HAP-1 (cell line): ENCODE data around the gene ZEB1.
A peak's percentile ranks its signal among the peaks of the same experiment; 100 is the strongest.
"Not testable (repeated sequence)": the region's sequence is repeated elsewhere in the genome, so short reads cannot be mapped to it uniquely, and the experiment has no call there.

Experiments used
- DNase-seq, 2 experiments: peaks; one replicate each; pipeline ENCODE4 v3.0.0-alpha.2; 2016 to 2020; ENCODE audit warnings: low spot score in 2 of 2
- H3K27me3 ChIP-seq: fragments of 250-450 bp; sonication (Bioruptor Pico); 2 replicates; pipeline ENCODE4 v1.5.1; 2020; ENCODE audit warnings: low read depth, mild to moderate bottlenecking, moderate library complexity
- H3K36me3 ChIP-seq: fragments of 250-450 bp; sonication (Bioruptor Pico); replicated peaks from 2 replicates; pipeline ENCODE4 v1.5.1; 2020; ENCODE audit warnings: mild to moderate bottlenecking
- H3K4me1 ChIP-seq: fragments of 250-450 bp; sonication (Bioruptor Pico); 2 replicates; pipeline ENCODE4 v1.5.1; 2020; ENCODE audit warnings: mild to moderate bottlenecking
- H3K4me3 ChIP-seq: fragments of 250-450 bp; sonication (Bioruptor Pico); 2 replicates; pipeline ENCODE4 v1.5.1; 2020; ENCODE audit warnings: mild to moderate bottlenecking, moderate library complexity
- H3K9me3 ChIP-seq: fragments of 250-450 bp; sonication (Bioruptor Pico); 2 replicates; pipeline ENCODE4 v1.5.1; 2020; ENCODE audit warnings: mild to moderate bottlenecking, moderate library complexity
- in situ Hi-C: fragments of 300-500 bp; cut with MboI; formaldehyde crosslinking; loops from 3 replicates; pipeline ENCODE4 v1.14.3; 2020; ENCODE audit warnings: low sequenced_read_pairs, inconsistent platforms, mixed read lengths

Gene ZEB1

DNA sequence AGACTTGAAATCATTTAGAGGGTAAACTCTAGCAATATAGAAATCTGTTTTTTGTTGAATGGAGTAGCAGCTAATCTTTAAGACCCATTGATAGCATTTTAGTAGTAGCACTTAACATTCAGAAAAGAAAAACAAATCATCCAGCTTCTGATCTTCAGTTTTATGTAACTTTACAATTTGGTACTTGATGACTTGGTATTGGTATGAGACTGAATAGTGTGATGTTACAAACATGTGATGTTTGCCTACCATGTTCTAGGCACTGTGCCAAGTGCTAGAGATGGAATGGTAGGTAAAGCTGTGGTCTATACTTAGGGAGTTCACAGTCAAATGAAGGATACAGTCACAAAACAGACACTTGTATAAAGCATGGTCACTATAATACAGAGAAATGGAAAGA, 21.3 kb downstream of the ZEB1 start:
- H3K36me3 ChIP-seq = no peaks in the 10 kb centered on the region
- H3K4me3 ChIP-seq = no peak overlapping the region
- H3K4me1 ChIP-seq = peaks cover 7% of the 10 kb centered on the region
- DNase-seq = no peak
- in situ Hi-C loops = no loop called here
- H3K27me3 ChIP-seq = no peaks in the 10 kb centered on the region
- no peaks in the 10 kb centered on the region for H3K9me3 ChIP-seq

DNA sequence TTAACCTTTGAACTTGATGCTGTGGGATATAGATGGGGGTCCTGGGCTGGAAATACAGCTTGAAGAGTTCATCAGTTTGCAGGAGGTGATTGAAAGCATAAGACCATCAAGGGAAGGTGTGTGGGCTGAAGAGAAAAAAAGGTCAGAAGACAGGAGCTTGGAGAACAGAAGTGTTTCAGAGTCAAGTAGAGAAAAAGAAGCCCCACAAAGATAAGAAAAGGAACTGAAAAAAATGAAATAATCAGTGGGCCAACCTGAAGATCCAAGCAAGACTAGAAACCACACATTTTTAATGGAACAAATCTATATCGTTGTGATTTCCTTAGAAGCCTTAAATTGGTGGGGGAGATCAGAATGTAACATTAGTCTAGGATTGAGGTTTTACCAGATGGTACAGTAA, 22.5 kb downstream of the ZEB1 start:
- no peaks in the 10 kb centered on the region for H3K36me3 ChIP-seq
- H3K4me3 ChIP-seq = no peak overlapping the region
- in situ Hi-C loops = no loop called here
- H3K4me1 ChIP-seq = peaks cover 7% of the 10 kb centered on the region
- H3K9me3 ChIP-seq = no peaks in the 10 kb centered on the region
- no peaks in the 10 kb centered on the region for H3K27me3 ChIP-seq
- no peak for DNase-seq

DNA sequence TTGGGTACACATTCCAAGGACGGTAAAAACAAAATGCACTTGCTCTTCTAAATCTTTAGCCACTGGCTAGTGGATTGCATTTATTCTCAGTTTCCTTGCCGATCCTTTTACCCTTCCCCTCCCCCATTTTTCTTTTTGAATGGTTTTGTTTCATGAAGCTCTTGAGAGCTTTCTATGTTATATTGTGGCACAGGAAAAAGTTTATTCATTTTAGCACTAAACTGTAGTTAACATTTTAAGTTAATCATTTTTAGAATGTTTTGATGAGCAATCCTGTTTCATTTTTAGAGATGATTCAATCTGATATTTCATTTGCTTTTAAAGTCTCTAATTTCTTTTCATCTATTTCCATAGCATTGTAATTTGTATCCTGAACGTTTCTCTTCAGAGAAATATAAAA, 24.0 kb downstream of the ZEB1 start:
- Histone ChIP-seq H3K36me3 (no peaks in the 10 kb centered on the region), H3K27me3 (no peaks in the 10 kb centered on the region), H3K4me1 (peaks cover 7% of the 10 kb centered on the region), H3K9me3 (no peaks in the 10 kb centered on the region), H3K4me3 (no peak overlapping the region)
- DNase-seq = no peak
- in situ Hi-C loops = no loop called here

GRCh38 chr10:31343551-31343950, 24.5 kb downstream of the ZEB1 start:
- no peak for DNase-seq
- H3K9me3 ChIP-seq = no peaks in the 10 kb centered on the region
- no peaks in the 10 kb centered on the region for H3K27me3 ChIP-seq
- peaks cover 7% of the 10 kb centered on the region for H3K4me1 ChIP-seq
- no peaks in the 10 kb centered on the region for H3K36me3 ChIP-seq
- no peak overlapping the region for H3K4me3 ChIP-seq
- in situ Hi-C loops = no loop called here

GRCh38 chr10:31345886-31346285, 26.9 kb downstream of the ZEB1 start:
- DNase-seq = no peak
- H3K36me3 ChIP-seq = no peaks in the 10 kb centered on the region
- in situ Hi-C loops = no loop called here

GRCh38 chr10:31346953-31347352, 27.9 kb downstream of the ZEB1 start:
- no peak overlapping the region for H3K4me3 ChIP-seq
- H3K9me3 ChIP-seq = no peaks in the 10 kb centered on the region
- peaks cover 7% of the 10 kb centered on the region for H3K4me1 ChIP-seq
- DNase-seq = no peak
- no peaks in the 10 kb centered on the region for H3K27me3 ChIP-seq
- H3K36me3 ChIP-seq = no peaks in the 10 kb centered on the region
- in situ Hi-C loops = no loop called here

More at GRCh38 chr10:31345886-31346285, 26.9 kb downstream of the ZEB1 start:
- H3K4me1 ChIP-seq = peaks cover 7% of the 10 kb centered on the region
- no peaks in the 10 kb centered on the region for H3K9me3 ChIP-seq
- no peak overlapping the region for H3K4me3 ChIP-seq
- H3K27me3 ChIP-seq = no peaks in the 10 kb centered on the region

DNA sequence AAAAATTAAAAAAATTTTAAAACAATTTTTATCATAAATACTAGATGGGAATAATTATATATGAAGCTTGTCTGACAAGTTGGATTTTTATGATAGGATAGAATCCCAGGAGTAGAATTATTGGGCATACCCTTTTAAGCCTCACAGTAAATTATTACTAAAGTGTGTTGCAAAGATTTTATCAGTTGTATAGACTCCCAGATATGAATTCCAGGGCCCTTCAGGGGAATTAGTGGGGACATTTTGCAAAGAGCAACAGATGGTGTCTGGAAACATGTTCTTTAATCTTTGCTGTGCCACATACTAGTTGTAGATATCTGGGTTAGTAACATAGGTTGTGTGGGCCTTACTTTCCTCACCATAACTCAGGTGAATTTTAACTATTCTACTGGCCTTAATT, 28.7 kb downstream of the ZEB1 start:
- no peaks in the 10 kb centered on the region for H3K27me3 ChIP-seq
- H3K9me3 ChIP-seq = no peaks in the 10 kb centered on the region
- no peak overlapping the region for H3K4me3 ChIP-seq
- peaks cover 3% of the 10 kb centered on the region for H3K4me1 ChIP-seq
- in situ Hi-C loops = no loop called here
- DNase-seq = no peak
- H3K36me3 ChIP-seq = no peaks in the 10 kb centered on the region

- in situ Hi-C loops = no loop called here
- Histone ChIP-seq H3K9me3 (no peaks in the 10 kb centered on the region), H3K4me3 (no peak overlapping the region), H3K27me3 (no peaks in the 10 kb centered on the region), H3K4me1 (peaks cover 17% of the 10 kb centered on the region), H3K36me3 (no peaks in the 10 kb centered on the region)
- no peak for DNase-seq
These were observed 31.9 kb downstream of the ZEB1 start for GRCh38 chr10:31350891-31351290.

- in situ Hi-C loops = no loop called here
- H3K36me3 ChIP-seq = no peaks in the 10 kb centered on the region
- DNase-seq = no peak
- no peaks in the 10 kb centered on the region for H3K27me3 ChIP-seq
- H3K9me3 ChIP-seq = no peaks in the 10 kb centered on the region
- H3K4me1 ChIP-seq = peaks cover 17% of the 10 kb centered on the region
- no peak overlapping the region for H3K4me3 ChIP-seq
These were observed 33.6 kb downstream of the ZEB1 start for GRCh38 chr10:31352436-31353226.

DNA sequence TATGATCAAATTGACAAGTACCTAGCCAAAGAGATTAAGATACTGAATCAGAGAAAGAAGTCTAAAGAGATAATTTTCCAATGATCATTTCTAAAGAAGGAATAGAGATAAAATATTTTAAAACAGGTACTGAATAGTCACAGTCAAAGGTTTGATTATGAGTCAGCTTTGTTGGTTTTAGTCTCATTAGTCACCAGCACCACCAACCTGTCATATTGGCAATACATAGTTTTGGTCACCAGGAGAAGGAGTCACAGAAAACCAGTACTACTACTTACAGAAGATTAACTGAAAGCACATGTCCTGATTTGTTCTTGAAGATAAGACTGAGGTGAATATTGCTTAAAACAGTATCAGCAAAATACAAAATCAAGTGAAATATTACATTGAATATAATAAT, 34.6 kb downstream of the ZEB1 start:
- in situ Hi-C loops = no loop called here
- Histone ChIP-seq H3K27me3 (no peaks in the 10 kb centered on the region), H3K36me3 (no peaks in the 10 kb centered on the region), H3K4me3 (no peak overlapping the region), H3K4me1 (peaks cover 17% of the 10 kb centered on the region), H3K9me3 (no peaks in the 10 kb centered on the region)
- DNase-seq = no peak

DNA sequence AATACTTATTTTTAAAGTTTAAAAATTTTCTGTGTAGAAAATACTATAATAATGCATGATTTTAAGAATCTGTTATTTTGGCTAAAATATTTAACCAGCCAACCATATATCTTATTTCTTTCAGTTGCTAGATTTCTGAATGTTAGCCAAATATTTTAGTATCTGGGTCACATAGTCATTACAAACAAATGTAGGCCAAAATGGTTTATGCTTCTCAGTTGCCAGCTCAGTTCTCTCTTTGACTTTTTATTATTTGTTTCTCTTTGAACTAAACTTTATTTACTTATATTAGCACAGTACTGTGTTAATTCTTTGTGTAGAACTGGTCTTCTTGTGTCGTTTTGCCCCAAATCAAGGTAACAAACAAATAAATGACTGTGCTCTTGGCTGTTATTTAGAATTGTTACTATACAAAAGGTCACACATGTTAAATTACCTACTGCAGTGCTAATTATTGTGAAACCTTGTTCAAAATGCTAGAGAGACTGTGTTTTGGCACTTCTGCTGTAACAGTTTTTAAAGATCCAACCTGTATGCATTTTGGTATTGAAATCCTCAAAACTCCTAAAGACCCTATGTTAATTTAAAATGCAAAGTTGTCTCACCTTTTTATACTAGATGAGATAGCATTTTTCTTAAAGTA, 39.8 kb downstream of the ZEB1 start:
- Histone ChIP-seq H3K27me3 (no peaks in the 10 kb centered on the region), H3K36me3 (no peaks in the 10 kb centered on the region), H3K4me3 (no peak overlapping the region), H3K4me1 (peaks cover 24% of the 10 kb centered on the region), H3K9me3 (no peaks in the 10 kb centered on the region)
- in situ Hi-C loops = no loop called here
- no peak for DNase-seq

- H3K27me3 ChIP-seq = no peaks in the 10 kb centered on the region
- H3K4me3 ChIP-seq = no peak overlapping the region
- H3K9me3 ChIP-seq = no peaks in the 10 kb centered on the region
- DNase-seq = peak in 1 of 2 experiments; percentile 32
- in situ Hi-C loops = no loop called here
- no peaks in the 10 kb centered on the region for H3K36me3 ChIP-seq
- peaks cover 14% of the 10 kb centered on the region for H3K4me1 ChIP-seq
These were observed 41.0 kb downstream of the ZEB1 start for GRCh38 chr10:31359979-31360378.

DNA sequence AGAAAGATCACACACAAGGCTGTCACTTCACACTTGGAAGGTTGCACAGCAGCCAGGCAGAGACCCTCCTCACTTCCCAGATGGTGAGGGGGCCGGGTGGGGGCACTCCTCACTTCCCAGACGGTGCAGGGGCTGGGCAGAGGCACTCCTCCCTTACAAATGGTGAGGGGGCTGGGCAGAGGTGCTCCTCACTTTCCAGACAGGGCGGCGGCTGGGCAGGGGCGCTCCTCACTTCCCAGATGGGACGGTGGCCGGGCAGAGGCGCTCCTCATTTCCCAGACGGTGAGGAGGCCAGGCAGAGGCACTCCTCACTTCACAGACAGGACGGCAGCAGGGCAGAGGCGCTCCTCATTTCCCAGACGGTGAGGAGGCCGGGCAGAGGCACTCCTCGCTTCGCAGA, 42.5 kb downstream of the ZEB1 start:
- H3K9me3 ChIP-seq, H3K36me3 ChIP-seq, H3K4me1 ChIP-seq, in situ Hi-C loops, DNase-seq, H3K27me3 ChIP-seq, H3K4me3 ChIP-seq: not testable (repeated sequence)

DNA sequence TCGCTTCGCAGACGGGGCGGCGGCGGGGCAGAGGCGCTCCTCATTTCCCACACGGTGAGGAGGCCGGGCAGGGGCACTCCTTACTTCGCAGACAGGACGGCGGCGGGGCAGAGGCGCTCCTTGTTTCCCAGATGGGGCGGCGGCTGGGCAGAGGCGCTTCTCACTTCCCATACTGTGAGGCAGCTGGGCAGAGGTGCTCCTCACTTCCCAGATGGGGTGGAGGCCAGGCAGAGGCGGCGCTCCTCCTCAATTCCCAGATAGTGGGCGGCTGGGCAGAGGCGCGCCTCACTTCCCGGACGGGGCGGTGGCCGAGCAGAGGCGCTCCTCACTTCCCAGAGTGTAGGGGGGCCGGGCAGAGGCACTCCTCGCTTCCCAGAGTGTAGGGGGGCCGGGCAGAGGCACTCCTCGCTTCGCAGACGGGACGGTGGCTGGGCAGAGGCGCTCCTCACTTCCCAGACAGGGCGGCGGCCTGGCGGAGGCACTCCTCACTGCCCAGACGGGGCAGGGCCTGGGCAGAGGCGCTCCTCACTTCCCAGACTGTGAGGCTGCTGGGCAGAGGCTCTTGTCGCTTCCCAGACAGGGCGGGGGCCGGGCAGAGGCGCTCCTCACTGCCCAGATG, 43.1 kb downstream of the ZEB1 start:
- H3K36me3 ChIP-seq = no peaks in the 10 kb centered on the region
- DNase-seq = no peak
- no peaks in the 10 kb centered on the region for H3K27me3 ChIP-seq
- H3K9me3 ChIP-seq = no peaks in the 10 kb centered on the region
- no peak overlapping the region for H3K4me3 ChIP-seq
- in situ Hi-C loops = no loop called here
- H3K4me1 ChIP-seq = peaks cover 7% of the 10 kb centered on the region
